ENCODE measurements around the gene CHD1L.
"Not testable (repeated sequence)": the region's sequence is repeated elsewhere in the genome, so short reads cannot be mapped to it uniquely, and the experiment has no call there.

Gene CHD1L

DNA sequence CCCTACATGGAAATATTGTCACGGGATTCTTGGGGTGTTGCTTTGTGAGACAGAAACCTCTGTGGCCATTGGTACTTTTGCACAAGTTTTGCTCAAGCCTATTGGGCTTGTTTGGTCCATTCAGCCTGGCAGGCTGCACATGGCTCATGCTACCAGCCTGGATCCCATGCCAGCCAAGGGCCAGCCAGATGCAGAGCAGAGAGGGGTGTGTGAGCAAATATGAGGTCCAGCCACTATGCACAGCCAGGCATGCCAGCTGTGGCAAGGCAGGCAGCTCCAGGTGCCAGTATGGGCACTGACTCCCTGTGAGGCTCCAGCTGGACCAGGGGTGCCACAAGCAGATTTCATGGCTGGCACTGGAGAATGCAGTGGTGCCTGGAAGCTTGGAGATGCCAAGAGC lies 6.7 kb upstream of the CHD1L start:
- DNase-seq, result no peak

DNA sequence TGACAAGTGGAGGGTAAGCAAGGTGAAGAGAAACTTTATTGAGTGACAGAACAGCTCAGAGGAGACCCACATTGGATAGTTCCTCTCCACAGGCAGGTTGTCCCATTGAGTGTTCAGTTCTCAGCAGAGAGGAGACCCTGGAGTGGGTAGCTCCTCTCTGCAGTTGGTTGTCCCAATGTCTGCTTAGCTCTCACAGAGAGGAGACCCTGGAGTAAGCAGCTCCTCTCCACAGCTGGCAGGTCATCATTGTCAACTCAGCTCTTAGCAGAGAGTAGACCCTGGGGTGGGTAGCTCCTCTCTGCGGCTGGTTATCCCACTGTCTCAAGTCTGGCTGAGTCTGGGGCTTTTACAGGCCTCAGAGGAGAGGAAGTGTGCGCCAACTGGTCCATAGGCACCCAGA lies 6.0 kb upstream of the CHD1L start:
- no peak for DNase-seq

DNA sequence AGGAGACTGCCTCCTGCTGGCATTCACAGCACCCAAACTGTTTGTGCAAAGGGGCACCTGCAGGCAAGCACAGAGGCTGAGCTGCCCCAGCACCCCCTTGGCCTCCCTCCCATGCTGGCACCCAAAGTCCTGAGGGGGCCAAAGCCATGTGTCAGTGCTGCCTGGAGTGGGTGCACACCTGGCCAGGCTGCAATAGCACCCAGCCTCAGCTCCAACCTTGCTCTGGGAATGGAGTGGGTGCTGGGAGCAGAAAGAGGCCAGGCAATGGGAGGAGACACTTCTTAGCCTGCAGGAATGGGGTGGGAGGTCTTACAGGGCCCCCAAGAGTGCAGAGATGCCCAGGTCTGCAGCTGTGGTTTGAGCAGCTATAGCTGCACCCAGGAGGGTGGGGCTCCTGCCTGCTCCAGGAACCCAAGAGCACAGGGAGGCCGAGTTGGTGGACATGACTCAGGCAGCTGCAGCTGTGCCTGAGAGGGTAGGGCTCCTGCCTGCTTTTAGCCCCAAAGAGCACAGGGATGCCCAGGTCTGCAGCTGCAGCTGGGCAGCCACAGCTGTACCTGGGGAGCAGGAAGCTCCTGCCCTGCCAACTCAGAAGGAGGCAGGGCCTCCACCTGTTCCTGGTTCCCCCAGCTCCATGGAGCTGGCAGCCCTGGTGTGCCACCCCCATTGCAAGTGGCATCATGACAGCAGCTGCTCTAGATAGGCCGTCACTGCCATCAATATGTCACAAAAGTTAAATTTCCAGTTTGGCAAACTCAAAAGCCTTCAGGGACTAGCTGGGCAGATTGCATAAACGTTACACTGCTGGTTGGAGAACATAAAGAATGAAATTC lies 5.3 kb upstream of the CHD1L start:
- no peak for DNase-seq

DNA sequence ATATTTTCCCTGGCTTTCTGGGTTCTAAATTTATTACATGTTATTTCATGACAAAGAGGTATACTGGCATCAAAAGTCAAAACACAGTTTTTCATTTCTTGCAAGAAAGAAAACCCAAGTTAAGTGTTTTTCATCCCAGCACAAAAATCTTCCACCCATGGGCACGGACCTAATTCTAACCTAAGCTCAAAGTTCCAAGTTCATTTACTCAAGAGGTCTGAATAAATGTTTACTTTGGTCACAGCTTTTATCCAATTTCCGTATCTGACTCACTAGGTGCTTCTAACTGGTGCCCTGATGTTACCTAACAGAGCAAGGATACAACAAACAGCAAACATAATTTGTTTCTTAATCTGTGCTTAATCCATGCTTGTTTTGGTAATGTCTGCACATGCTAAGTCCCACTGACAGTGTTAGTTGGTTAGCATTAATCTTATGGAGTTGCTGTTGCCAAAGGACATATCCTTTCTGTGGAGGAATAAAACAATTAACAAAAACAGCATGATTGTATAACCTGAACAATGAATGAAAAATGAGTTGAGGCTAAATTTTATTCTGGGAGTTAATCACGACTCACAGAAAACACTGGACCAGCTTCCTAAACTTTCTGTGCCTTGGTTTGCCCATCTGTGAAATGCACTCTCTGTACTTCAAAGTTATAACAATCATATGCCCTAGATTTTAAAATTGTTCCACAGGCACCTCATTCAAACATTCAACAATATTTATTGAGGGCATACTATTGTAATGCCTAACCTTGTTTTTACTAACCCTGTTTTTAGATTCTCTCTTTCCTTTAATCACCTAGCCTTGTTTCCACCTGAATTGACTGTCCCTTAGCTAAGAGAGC lies 4.2 kb upstream of the CHD1L start:
- no peak for DNase-seq

DNA sequence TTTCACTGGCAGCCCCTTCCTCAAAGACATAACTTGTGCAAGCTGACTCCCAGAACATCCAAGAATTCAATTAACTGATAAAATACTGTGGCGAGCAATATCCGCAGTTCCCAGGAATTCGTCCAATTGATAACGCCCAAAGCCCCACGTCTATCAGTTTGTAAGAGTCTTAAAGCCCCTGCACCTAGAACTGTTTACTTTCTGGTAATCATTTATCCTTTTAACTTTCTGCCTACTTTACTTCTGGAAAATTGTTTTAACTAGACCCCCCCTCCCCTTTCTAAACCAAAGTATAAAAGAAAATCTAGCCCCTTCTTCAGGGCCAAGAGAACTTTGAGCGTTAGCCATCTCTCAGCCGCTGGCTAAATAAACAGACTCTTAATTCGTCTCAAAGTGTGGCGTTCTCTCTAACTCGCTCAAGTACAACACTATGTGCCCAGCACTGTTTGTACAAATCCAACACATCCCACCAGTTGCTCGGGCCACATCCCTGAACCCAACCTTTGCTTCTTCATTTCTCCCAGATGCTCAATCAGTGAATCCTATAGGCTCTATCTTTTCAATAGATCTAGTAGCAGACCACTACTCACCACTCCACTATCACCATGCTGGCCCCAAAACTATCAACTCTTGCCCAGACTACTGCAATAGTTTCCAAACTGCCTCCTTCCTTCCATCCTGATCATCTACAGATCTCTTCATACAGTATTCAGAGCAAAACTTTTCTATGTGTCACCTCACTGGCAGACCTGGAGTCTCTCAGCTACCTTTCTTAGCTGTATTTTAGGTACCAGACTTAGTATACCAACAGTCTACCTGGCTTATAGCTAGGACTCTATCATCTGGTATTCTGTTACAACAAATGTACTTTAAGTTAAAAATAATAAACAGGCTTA lies 3.3 kb upstream of the CHD1L start:
- DNase-seq, result no peak

DNA sequence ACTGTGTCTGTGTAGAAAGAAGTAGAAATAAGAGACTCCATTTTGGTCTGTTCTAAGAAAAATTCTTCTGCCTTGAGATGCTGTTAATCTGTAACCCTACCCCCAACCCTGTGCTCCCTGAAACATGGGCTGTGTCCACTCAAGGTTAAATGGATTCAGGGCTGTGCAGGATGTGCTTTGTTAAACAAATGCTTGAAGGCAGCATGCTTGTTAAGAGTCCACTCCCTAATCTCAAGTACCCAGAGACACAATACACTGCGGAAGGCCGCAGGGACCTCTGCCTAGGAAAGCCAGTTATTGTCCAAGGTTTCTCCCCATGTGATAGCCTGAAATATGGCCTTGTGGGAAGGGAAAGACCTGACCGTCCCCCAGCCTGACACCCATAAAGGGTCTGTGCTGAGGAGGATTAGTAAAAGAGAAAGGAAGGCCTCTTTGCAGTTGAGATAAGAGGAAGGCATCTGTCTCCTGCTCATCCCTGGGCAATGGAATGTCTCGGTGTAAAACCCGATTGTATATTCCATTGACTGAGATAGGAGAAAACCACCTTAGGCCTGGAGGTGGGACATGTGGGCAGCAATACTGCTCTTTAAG lies 2.3 kb upstream of the CHD1L start:
- DNase-seq, result not testable (repeated sequence)

DNA sequence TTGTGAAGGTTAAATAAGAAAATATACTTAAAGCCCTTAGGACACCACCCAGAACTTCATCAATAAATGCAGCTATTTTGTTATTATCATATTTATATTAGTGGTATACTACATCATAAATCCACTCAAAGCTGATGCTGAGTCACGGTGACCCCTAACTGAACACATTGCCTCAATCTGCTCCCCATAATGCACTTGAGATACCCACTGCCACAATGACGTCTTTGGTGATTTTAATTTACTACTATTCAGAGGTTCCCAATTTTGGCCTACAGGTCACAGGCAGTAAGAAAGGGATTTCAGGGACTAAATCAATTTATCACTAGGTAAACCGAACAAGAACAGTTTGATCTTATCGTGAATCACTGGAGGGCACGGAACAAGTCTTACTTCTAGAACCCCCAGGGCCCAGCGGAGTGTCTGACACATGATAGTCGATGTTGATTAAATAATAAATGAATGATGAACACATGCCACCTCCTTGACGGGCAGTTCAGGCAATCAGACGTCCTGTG lies 493 bp upstream of the CHD1L start:
- DNase-seq, result no peak

DNA sequence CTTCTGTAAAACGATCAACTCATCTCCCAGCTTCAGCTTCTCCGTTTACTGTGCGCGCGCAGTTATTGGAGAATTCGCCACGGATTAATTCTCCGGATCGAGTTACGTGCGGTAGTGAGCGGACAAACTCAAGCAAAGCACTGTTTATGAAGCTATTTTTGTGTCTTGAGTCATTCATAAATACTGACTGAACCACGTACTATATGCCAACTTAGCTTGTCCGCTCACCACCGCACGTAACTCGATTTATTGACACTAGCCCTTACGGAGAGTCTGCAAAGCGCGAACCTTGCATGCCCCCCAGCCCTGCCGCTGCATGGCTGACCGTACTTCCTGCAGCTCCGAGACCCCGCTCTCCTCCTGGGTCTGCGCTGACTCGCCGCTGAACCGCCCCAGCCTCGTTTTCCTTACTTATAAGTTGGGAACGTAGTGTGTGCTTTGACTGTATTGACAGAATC lies 773 bp downstream of the CHD1L start:
- DNase-seq, result no peak

DNA sequence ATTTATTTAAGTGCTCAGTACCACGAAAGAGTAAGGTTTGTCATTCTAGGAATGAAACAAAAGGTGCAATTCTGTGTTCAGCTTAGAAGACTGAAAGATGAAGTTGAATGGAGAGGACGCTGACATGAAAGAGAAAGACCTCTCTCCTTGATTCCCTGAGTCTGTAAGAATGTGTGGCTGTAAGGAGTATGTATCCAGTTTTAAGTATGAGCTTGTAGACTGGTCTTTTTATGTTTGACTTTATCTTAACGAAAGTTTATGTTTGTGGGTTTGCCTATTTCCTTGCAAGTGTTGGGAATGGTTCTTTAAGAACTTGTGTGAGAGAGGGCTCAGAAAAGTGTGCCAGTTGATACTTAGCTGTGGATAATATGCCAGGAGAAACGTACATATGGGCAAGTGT lies 1.4 kb downstream of the CHD1L start:
- DNase-seq, result no peak

DNA sequence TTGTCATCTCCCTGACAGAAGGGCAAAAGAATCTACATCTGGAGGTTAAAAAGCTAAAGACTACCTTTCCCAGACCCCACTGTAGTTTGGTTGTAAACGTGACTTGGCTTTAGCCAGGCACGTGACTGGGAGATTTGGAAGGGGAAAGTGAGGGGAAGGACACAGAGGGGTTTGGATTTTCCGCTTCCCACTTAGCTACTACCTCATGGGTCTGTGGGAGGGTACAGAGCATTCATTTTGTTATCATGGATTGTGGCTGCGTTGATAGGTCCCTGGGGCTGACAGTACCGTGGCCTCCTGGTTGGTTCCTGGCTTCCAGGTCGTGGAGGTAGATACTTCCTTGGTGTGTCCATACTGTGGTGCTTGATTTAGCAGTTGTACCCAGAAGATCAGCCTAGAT lies 2.6 kb downstream of the CHD1L start:
- DNase-seq, result no peak

DNA sequence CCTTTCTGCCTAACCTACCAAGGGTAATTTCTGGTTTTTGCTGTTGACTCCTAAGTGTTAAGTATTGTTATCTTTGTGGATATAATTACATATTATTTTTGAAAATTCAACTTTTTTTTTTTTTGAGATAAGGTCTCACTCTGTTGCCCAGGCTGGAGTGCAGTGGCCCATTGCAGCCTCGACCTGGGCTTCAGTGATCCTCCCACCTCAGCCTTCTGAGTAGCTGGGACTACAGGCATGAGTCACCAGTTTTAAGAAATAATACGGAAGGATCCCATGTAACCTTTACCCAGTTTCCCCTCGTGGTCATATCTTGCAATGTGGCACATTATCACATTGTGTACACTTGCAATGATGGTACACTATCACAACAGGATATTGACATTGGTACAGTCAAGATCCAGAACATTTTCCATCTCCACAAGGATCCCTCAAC lies 3.1 kb downstream of the CHD1L start:
- no peak for DNase-seq

DNA sequence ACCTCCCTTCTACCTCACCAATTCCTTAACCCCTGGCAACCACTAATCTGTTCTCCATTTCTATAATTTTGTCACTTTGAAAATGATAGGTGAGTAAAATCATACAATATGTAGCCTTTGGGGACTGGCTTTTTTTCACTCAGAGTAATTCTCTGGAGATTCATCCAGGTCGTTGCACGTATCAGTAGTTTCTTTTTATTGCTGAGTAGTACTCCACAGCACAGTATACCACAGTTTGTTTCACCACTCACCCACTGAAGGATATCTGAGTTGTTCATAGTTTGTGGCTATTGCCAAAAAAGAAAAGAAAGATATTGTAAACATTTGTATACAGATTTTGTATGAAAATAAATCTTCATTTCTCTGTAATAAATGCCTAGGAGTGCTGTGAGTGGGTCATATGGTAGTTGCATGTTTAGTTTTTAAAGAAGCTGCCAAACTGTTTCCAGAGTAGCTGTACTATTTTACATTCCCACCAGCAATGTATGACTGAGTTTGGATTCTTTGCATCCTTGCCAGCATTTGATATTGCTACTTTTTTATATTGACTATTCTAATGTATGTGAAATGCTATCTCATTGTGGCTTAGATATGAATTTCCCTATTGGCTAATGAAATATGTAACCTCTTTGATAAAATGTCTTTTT lies 3.7 kb downstream of the CHD1L start:
- no peak for DNase-seq

DNA sequence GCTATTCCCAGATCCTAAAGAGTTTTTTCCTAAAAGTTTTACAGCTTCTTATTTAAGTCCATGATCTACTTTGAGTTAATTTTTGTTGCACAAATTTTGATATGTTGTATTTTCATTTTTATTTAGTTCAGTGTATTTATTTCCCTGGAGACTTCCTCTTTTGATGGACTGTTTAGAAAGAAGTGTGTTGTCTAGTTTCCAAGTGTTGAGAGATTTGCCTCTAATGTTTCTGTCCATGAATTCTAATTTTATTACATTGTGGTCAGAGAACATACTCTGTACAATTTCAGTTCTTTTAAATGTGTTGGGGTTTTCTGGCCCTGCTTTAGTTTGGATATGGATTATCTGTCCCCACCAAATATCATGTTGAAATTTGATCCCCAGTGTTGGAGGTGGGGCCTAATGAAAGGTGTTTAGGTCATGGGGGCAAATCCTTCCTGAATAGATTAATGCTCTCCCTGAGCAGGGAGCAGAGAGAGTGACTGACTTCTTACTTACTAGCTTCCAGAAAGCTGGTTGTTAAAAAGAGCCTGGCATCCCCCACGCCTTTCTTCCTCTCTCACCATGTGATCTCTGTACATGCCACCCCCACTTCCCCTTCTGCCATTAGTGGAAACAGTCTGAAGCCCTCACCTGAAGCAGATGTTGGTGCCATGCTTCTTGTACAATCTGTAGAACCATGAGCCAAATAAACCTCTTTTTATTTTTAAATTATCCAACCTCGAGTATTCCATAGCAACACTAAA lies 4.6 kb downstream of the CHD1L start:
- DNase-seq, result peak; percentile 25

DNA sequence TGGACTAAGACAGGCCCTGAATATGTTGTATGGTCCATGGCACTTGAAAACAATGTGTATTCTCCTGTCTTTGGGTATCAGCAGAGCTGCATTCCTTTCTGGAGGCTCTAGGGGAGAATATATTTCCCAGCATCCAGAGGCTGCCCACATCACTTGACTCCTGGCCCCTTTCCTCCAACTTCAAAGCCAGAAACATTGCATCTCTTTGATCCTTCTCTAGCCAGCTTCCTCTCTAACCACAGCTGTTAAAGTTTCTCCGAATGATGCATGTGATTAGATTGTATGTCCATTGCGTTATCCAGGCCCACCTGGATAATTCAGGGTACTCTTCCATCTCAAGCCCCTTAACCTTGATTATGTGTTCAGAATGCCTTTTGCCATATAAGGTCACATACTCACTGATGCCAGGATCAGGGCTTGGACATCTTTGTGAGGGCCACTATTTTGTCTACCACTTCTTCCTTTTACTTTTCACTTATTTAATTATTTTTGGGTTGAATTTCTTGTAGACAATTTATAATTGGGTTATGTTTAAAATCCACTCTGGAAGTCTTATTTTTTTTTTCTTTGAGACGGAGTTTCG lies 5.3 kb downstream of the CHD1L start:
- DNase-seq, result no peak

DNA sequence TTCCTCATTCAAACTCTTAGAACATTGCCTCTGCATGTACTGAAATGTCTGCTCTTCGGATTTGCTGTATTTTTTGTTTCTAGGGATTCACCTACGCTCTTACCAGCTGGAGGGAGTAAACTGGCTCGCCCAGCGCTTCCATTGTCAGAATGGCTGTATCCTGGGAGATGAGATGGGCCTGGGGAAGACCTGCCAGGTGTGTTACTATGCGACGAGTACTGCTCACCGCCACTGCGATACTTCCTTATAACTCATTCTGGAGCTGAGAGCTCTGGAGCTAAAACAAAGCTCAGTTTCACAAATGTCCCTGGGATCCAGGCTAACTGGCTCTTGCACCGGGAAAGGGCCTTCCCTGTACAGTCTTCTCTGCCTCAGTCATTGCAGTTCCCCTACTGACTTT lies 10.1 kb downstream of the CHD1L start:
- no peak for DNase-seq

DNA sequence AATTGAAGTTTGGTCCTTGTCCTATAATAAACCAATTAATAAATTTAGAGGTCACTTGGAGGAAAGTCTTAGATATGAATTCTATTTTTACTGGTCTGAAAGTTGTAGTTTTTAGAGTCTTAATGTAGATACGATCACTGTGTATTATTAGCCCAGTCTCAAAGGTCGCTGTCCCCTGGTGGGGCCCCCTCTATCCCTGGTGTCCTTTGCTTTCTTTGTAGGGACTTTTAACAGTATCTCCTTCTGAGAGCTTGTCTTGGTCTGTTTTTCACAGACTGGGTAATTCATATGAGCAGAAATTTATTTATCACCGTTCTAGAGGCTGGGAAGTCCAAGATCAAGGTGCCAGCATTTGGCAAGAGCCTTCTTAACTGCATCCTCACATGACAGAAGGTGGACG lies 18.5 kb downstream of the CHD1L start:
- no peak for DNase-seq

DNA sequence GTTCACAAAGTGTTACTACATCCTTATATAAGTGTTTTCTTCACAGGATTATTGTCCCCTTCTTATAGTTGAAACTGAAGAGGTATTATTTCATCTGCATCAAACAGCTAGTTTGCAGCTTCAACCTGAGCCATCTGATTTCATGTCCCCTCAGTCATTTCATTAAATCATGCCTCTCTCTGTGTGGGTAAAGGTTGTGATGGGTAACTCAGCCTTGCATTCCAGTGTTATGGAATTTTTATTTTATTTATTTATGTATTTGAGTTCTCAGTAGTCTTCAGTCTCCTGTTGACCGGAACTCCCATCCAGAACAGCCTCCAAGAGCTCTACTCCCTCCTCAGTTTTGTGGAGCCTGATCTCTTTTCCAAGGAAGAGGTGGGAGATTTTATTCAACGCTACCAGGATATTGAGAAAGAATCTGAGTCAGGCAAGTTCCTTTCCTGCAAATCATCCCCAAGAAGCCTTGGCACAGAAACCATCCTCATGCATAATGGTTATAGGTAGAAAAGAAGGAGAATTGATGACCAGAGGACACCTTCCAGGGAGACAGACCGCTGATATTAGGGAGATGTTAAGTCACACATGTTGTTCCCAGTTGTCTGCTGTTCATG lies 21.8 kb downstream of the CHD1L start:
- peak; percentile 75 for DNase-seq

DNA sequence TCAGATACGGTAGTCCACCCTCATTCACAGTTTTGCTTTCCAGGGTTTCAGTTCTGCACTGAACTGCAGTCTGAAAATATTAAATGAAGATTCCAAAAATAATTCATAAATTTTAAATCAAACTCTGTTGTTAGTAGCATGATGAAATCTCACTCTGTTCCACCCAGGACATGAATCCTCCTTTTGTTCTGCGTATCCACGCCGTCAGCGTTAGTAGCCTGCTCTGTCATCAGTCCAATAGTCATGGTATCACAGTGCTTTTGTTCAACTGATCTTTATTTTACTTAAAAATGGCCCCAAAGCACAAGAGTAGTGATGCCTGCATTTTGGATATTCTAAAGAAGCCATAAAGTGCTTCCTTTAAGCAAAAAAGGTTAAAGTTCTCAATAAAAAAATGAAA lies 23.9 kb downstream of the CHD1L start:
- no peak for DNase-seq

DNA sequence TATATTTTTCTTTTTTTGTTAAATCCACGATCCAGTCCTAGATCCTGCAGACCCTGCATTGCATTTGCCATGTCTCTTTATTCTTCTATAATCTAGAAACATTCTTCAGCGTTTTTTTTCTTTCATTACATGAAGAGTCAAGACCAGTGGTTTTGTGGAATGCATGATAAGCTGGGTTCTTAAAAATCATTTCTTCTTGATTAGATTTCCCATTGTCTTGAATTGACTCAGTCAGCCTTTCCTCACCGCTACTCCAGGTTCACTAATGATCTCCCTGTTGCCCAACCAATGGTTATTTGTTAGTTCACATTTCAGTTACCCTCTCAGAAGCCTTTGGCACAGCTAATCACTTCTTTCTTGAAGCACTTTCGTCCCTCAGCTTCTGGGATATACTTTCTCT lies 25.2 kb downstream of the CHD1L start:
- no peak for DNase-seq

DNA sequence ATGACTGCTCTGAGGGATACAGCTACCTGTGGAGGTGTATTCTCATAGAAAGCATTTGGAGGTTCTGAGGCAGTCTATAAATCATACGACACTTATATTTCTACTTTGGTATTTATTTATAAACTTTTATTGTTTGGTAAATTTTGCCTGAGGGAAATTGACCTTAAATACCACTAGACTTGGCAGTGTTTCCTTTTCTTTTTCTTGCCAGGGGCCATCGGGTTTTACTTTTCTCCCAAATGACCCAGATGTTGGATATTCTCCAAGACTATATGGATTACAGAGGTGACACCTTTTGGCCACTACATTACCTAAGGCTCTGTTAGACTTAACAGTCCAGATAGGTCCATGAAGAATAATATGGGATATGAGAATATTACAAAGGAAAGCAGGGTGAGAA lies 28.2 kb downstream of the CHD1L start:
- DNase-seq, result no peak

Measured in NCI-H226 (cell line).